ENCODE measurements around the gene PIK3C2G.

PIK3C2G gene

GRCh38 chr12:18644564-18644963 is 383.2 kb downstream of the PIK3C2G start:
- no peak overlapping the region for H3K27ac ChIP-seq (replicated peaks)
- H3K27me3 ChIP-seq (ENCODE audit: insufficient read depth, poor library complexity, severe bottlenecking): no peaks in the 10 kb centered on the region
- TF ChIP-seq GABPA (IDR thresholded peaks at IDR 0.05; ENCODE audit: low read depth) (no peak), SPI1 (IDR thresholded peaks at IDR 0.05; ENCODE audit: borderline replicate concordance, low read depth) (no peak), CTCF (IDR thresholded peaks at IDR 0.05; ENCODE audit: insufficient read depth, low read length) (no peak), REST (IDR thresholded peaks at IDR 0.05; ENCODE audit: insufficient replicate concordance, low read depth) (no peak), POLR2AphosphoS5 (IDR thresholded peaks at IDR 0.05; ENCODE audit: low read depth) (no peak)
- H3K4me3 ChIP-seq (replicated peaks; ENCODE audit: insufficient read depth, low read length): no peak overlapping the region
- no peak for DNase-seq (ENCODE audit: low read depth in 1 of 2, low spot score in 1 of 2)

GRCh38 chr12:18646286-18646890 is 385.1 kb downstream of the PIK3C2G start:
- Histone ChIP-seq H3K27ac (replicated peaks) (no peak overlapping the region), H3K4me3 (replicated peaks; ENCODE audit: insufficient read depth, low read length) (no peak overlapping the region), H3K27me3 (ENCODE audit: insufficient read depth, poor library complexity, severe bottlenecking) (no peaks in the 10 kb centered on the region)
- no peak for DNase-seq (ENCODE audit: low read depth in 1 of 2, low spot score in 1 of 2)
- no peak for TF ChIP-seq REST (IDR thresholded peaks at IDR 0.05; ENCODE audit: insufficient replicate concordance, low read depth)
- no peak for TF ChIP-seq CTCF (IDR thresholded peaks at IDR 0.05; ENCODE audit: insufficient read depth, low read length)
- TF ChIP-seq SPI1 (IDR thresholded peaks at IDR 0.05; ENCODE audit: borderline replicate concordance, low read depth): no peak
- no peak for TF ChIP-seq POLR2AphosphoS5 (IDR thresholded peaks at IDR 0.05; ENCODE audit: low read depth)
- no peak for TF ChIP-seq GABPA (IDR thresholded peaks at IDR 0.05; ENCODE audit: low read depth)

- no peaks in the 10 kb centered on the region for H3K27me3 ChIP-seq (ENCODE audit: insufficient read depth, poor library complexity, severe bottlenecking)
- DNase-seq (ENCODE audit: low read depth in 1 of 2, low spot score in 1 of 2): no peak
- TF ChIP-seq GABPA (IDR thresholded peaks at IDR 0.05; ENCODE audit: low read depth) (no peak), REST (IDR thresholded peaks at IDR 0.05; ENCODE audit: insufficient replicate concordance, low read depth) (no peak), POLR2AphosphoS5 (IDR thresholded peaks at IDR 0.05; ENCODE audit: low read depth) (no peak)
- no peak overlapping the region for H3K4me3 ChIP-seq (replicated peaks; ENCODE audit: insufficient read depth, low read length)
- H3K27ac ChIP-seq (replicated peaks): no peak overlapping the region
Observed at GRCh38 chr12:18651525-18651924, 390.2 kb downstream of the PIK3C2G start.

All from HL-60 (cell line).